Stimulated activated naive B cell treated with anti-CD40 and anti-IgM and Interleukin-4, amounts not matched to agents 10 μg/mL and 1 μg/mL and 100 μg/mL, for 72 hours (primary cell): ENCODE data around the gene PLCZ1.

Source experiments
- ATAC-seq, 2 donors: fragments of 150-1000 bp; cut with Tn5 transposase; replicated peaks; 2 replicates each; pipeline ENCODE4 v1.10.0; 2021; ENCODE audit warnings: moderate library complexity in 1 of 2
- DNase-seq: peaks from one replicate; pipeline ENCODE4 v3.0.0; 2021
- H3K27ac Mint-ChIP-seq: one replicate; pipeline ENCODE4 v1.8.0; 2022; ENCODE audit warnings: mild to moderate bottlenecking, mixed read lengths
- H3K27me3 Mint-ChIP-seq, 2 donors: one replicate each; pipeline ENCODE4 v1.8.0; 2022; ENCODE audit warnings: mixed read lengths in 2 of 2
- H3K36me3 Mint-ChIP-seq, 2 donors: one replicate each; pipeline ENCODE4 v1.8.0; 2022; ENCODE audit warnings: mixed read lengths in 2 of 2, mild to moderate bottlenecking in 1 of 2
- H3K4me1 Mint-ChIP-seq, 2 donors: one replicate each; pipeline ENCODE4 v1.8.0; 2022; ENCODE audit warnings: mixed read lengths in 2 of 2, mild to moderate bottlenecking in 1 of 2
- H3K4me3 Mint-ChIP-seq, 2 donors: one replicate each; pipeline ENCODE4 v1.8.0; 2022; ENCODE audit warnings: mild to moderate bottlenecking in 2 of 2, mixed read lengths in 2 of 2, moderate library complexity in 1 of 2
- H3K9me3 Mint-ChIP-seq, 2 donors: one replicate each; pipeline ENCODE4 v1.8.0; 2022; ENCODE audit warnings: mixed read lengths in 2 of 2, mild to moderate bottlenecking in 1 of 2

Gene PLCZ1

GRCh38 chr12:18683327-18684013 lies 54.3 kb downstream of the PLCZ1 start:
- H3K27ac Mint-ChIP-seq, result no peak overlapping the region
- ATAC-seq, result no peak
- no peak overlapping the region for H3K4me3 Mint-ChIP-seq
- peaks cover 2 to 6% of the 10 kb centered on the region in 2 donors for H3K9me3 Mint-ChIP-seq
- DNase-seq, result no peak
- no peaks in the 10 kb centered on the region for H3K4me1 Mint-ChIP-seq
- H3K36me3 Mint-ChIP-seq, result no peaks in the 10 kb centered on the region
- no peaks in the 10 kb centered on the region for H3K27me3 Mint-ChIP-seq

GRCh38 chr12:18681818-18682217 lies 56.0 kb downstream of the PLCZ1 start:
- no peak for DNase-seq
- peaks cover 2 to 6% of the 10 kb centered on the region in 2 donors for H3K9me3 Mint-ChIP-seq
- H3K27ac Mint-ChIP-seq, result no peak overlapping the region
- no peaks in the 10 kb centered on the region for H3K36me3 Mint-ChIP-seq
- no peaks in the 10 kb centered on the region for H3K4me1 Mint-ChIP-seq
- no peaks in the 10 kb centered on the region for H3K27me3 Mint-ChIP-seq
- no peak overlapping the region for H3K4me3 Mint-ChIP-seq
- ATAC-seq, result no peak

GRCh38 chr12:18676996-18677588 lies 60.7 kb downstream of the PLCZ1 start:
- Mint-ChIP-seq H3K27me3 (no peaks in the 10 kb centered on the region), H3K27ac (no peak overlapping the region), H3K9me3 (peaks cover 7 to 10% of the 10 kb centered on the region in 2 donors), H3K36me3 (no peaks in the 10 kb centered on the region), H3K4me1 (no peaks in the 10 kb centered on the region), H3K4me3 (no peak overlapping the region)
- ATAC-seq (no peak), DNase-seq (no peak)

GRCh38 chr12:18676141-18676540 lies 61.7 kb downstream of the PLCZ1 start:
- no peaks in the 10 kb centered on the region for H3K36me3 Mint-ChIP-seq
- no peaks in the 10 kb centered on the region for H3K27me3 Mint-ChIP-seq
- no peaks in the 10 kb centered on the region for H3K4me1 Mint-ChIP-seq
- H3K27ac Mint-ChIP-seq, result no peak overlapping the region
- H3K4me3 Mint-ChIP-seq, result no peak overlapping the region
- ATAC-seq, result no peak
- DNase-seq, result no peak
- H3K9me3 Mint-ChIP-seq, result peaks cover 7 to 10% of the 10 kb centered on the region in 2 donors

- no peaks in the 10 kb centered on the region for H3K27me3 Mint-ChIP-seq
- ATAC-seq (no peak), DNase-seq (no peak)
- H3K27ac Mint-ChIP-seq, result no peak overlapping the region
- H3K4me3 Mint-ChIP-seq, result no peak overlapping the region
- peaks cover 18 to 24% of the 10 kb centered on the region in 2 donors for H3K9me3 Mint-ChIP-seq
- no peaks in the 10 kb centered on the region for H3K36me3 Mint-ChIP-seq
- H3K4me1 Mint-ChIP-seq, result no peaks in the 10 kb centered on the region
Measured at GRCh38 chr12:18658829-18659228, 79.0 kb downstream of the PLCZ1 start.

- no peaks in the 10 kb centered on the region for H3K27me3 Mint-ChIP-seq
- DNase-seq, result no peak
- no peaks in the 10 kb centered on the region for H3K4me1 Mint-ChIP-seq
- no peak overlapping the region for H3K4me3 Mint-ChIP-seq
- no peak for ATAC-seq
- no peak overlapping the region for H3K27ac Mint-ChIP-seq
- H3K36me3 Mint-ChIP-seq, result no peaks in the 10 kb centered on the region
- H3K9me3 Mint-ChIP-seq, result peaks cover 16 to 22% of the 10 kb centered on the region in 2 donors
Measured at GRCh38 chr12:18658179-18658578, 79.6 kb downstream of the PLCZ1 start.

GRCh38 chr12:18655351-18655750 lies 82.5 kb downstream of the PLCZ1 start:
- Mint-ChIP-seq H3K27ac (no peak overlapping the region), H3K36me3 (no peaks in the 10 kb centered on the region), H3K9me3 (peaks cover 12 to 22% of the 10 kb centered on the region in 2 donors), H3K4me1 (no peaks in the 10 kb centered on the region), H3K27me3 (no peaks in the 10 kb centered on the region), H3K4me3 (no peak overlapping the region)
- no peak for ATAC-seq
- no peak for DNase-seq

GRCh38 chr12:18653465-18653864 lies 84.3 kb downstream of the PLCZ1 start:
- H3K27me3 Mint-ChIP-seq, result no peaks in the 10 kb centered on the region
- H3K4me1 Mint-ChIP-seq, result no peaks in the 10 kb centered on the region
- H3K27ac Mint-ChIP-seq, result no peak overlapping the region
- DNase-seq, result no peak
- peaks cover 10 to 23% of the 10 kb centered on the region in 2 donors for H3K9me3 Mint-ChIP-seq
- no peak for ATAC-seq
- H3K36me3 Mint-ChIP-seq, result no peaks in the 10 kb centered on the region
- H3K4me3 Mint-ChIP-seq, result no peak overlapping the region

- ATAC-seq (no peak), DNase-seq (no peak)
- Mint-ChIP-seq H3K36me3 (no peaks in the 10 kb centered on the region), H3K27ac (no peak overlapping the region), H3K4me1 (no peaks in the 10 kb centered on the region), H3K4me3 (no peak overlapping the region), H3K27me3 (no peaks in the 10 kb centered on the region), H3K9me3 (peaks cover 8 to 16% of the 10 kb centered on the region in 2 donors)
Measured at GRCh38 chr12:18652596-18652995, 85.2 kb downstream of the PLCZ1 start.

- peaks cover under 1 to 6% of the 10 kb centered on the region in 2 donors for H3K9me3 Mint-ChIP-seq
- H3K27me3 Mint-ChIP-seq, result no peaks in the 10 kb centered on the region
- H3K27ac Mint-ChIP-seq, result no peak overlapping the region
- DNase-seq, result no peak
- H3K36me3 Mint-ChIP-seq, result no peaks in the 10 kb centered on the region
- ATAC-seq, result no peak
- H3K4me1 Mint-ChIP-seq, result no peaks in the 10 kb centered on the region
- no peak overlapping the region for H3K4me3 Mint-ChIP-seq
Measured at GRCh38 chr12:18651525-18651924, 86.3 kb downstream of the PLCZ1 start.

GRCh38 chr12:18646286-18646890 lies 91.4 kb downstream of the PLCZ1 start:
- Mint-ChIP-seq H3K27ac (no peak overlapping the region), H3K4me1 (no peaks in the 10 kb centered on the region), H3K4me3 (no peak overlapping the region), H3K36me3 (no peaks in the 10 kb centered on the region), H3K27me3 (no peaks in the 10 kb centered on the region), H3K9me3 (peaks cover 2 to 5% of the 10 kb centered on the region in 2 donors)
- DNase-seq, result no peak
- ATAC-seq, result no peak

GRCh38 chr12:18644564-18644963 lies 93.2 kb downstream of the PLCZ1 start:
- no peak for DNase-seq
- H3K4me3 Mint-ChIP-seq, result no peak overlapping the region
- no peaks in the 10 kb centered on the region for H3K4me1 Mint-ChIP-seq
- ATAC-seq, result no peak
- no peaks in the 10 kb centered on the region for H3K36me3 Mint-ChIP-seq
- H3K27ac Mint-ChIP-seq, result no peak overlapping the region
- H3K9me3 Mint-ChIP-seq, result peaks cover 0 to 2% of the 10 kb centered on the region in 2 donors
- no peaks in the 10 kb centered on the region for H3K27me3 Mint-ChIP-seq

- Mint-ChIP-seq H3K27me3 (no peaks in the 10 kb centered on the region), H3K4me3 (no peak overlapping the region), H3K9me3 (peaks cover 0 to 2% of the 10 kb centered on the region in 2 donors), H3K27ac (no peak overlapping the region), H3K36me3 (no peaks in the 10 kb centered on the region), H3K4me1 (no peaks in the 10 kb centered on the region)
- no peak for DNase-seq
- no peak for ATAC-seq
Measured at GRCh38 chr12:18643681-18644080, 94.1 kb downstream of the PLCZ1 start.

- no peak overlapping the region for H3K4me3 Mint-ChIP-seq
- no peaks in the 10 kb centered on the region for H3K36me3 Mint-ChIP-seq
- H3K4me1 Mint-ChIP-seq, result no peaks in the 10 kb centered on the region
- no peaks in the 10 kb centered on the region for H3K27me3 Mint-ChIP-seq
- no peak overlapping the region for H3K27ac Mint-ChIP-seq
- no peak for ATAC-seq
- DNase-seq, result no peak
- peaks cover 2 to 4% of the 10 kb centered on the region in 2 donors for H3K9me3 Mint-ChIP-seq
Measured at GRCh38 chr12:18640321-18640955, 97.4 kb downstream of the PLCZ1 start.

GRCh38 chr12:18634382-18634781 lies 103.4 kb downstream of the PLCZ1 start:
- no peak for ATAC-seq

More at GRCh38 chr12:18634382-18634781, 103.4 kb downstream of the PLCZ1 start:
- Mint-ChIP-seq H3K36me3 (no peaks in the 10 kb centered on the region), H3K4me1 (no peaks in the 10 kb centered on the region), H3K27ac (no peak overlapping the region), H3K4me3 (no peak overlapping the region), H3K9me3 (peaks cover 4 to 7% of the 10 kb centered on the region in 2 donors), H3K27me3 (no peaks in the 10 kb centered on the region)
- no peak for DNase-seq
